Activated CD4-positive, alpha-beta T cell treated with anti-CD3 and anti-CD28 coated beads for 1 hour (primary cell): Measurements from ENCODE around the gene OPN1MW3.
"Not testable (repeated sequence)": the region's sequence is repeated elsewhere in the genome, so short reads cannot be mapped to it uniquely, and the experiment has no call there.

ENCODE experiments used
- DNase-seq: peaks from one replicate; pipeline ENCODE4 v3.0.0-alpha.2; 2020

The OPN1MW3 gene

DNA sequence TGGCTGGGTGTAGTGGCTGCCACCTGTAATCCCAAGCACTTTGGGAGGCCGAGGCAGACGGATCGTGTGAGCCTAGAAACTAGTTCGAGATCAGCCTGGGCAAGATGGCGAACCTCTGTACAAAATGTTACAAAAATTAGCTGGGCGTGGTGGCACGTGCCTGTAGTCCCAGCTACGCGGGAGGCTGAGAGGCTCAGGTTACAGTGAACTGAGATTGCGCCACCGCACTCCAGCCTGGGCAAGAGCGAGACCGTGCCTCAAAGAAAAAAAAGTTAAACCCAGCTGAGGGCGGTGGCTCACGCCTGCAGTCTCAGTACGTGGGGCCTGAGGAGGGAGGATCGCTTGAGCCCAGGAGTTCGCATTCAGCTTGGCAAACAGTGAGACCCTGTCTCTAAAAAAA, 39.3 kb downstream of the OPN1MW3 start:
- no peak for DNase-seq

DNA sequence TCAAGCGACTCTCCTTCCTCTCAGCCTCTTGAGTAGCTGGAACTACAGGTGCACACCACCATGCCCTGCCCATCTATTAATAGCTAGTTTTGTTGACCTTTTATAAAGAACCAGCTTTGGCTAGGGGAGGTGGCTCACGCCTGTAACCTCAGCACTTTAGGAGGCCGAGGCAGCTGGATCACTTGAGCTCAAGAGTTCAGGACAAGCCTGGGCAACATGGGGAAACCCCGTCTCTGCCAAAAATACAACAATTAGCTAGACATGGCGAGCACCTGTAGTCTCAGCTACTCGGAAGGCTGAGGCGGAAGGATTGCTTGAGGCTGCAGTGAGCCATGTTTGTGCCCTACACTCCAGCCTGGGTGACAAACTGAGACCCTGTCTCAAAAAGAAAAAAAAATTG, 40.9 kb downstream of the OPN1MW3 start:
- DNase-seq: no peak

DNA sequence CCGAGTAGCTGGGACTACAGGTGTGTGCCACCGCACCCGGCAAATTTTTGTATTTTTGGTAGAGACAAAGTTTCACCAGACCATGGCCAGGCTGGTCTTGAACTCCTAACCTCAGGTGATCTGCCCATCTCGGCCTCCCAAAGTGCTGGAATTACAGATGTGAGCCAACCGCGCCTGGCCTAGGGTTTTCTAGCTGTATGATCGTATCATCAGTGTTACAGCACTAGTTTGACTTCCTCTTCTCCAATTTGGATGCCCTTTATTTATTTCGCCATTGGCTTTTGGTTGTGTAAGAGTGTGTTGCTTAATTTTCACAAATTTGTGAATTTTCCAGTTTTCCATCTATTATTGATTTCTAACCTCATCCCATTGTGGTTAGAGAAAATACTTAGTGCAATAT, 43.4 kb downstream of the OPN1MW3 start:
- no peak for DNase-seq

DNA sequence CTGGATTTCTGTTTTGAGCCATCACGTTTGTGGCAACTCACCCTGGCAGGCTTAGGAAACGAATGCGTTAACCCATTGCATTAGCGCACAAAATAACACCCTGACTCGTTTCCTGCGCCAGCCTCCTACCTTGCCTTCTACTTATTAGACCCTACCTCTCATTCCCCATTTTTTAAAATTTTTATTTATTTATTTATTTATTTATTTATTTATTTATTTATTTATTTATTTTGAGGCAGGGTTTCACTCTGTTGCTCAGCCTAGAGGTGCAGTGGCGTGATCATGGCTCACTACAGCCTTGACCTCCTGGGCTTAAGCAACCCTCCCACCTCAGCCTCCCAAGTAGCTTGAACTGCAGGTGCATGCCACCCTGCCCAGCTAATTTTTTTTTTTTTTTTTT, 45.6 kb downstream of the OPN1MW3 start:
- DNase-seq: not testable (repeated sequence)

DNA sequence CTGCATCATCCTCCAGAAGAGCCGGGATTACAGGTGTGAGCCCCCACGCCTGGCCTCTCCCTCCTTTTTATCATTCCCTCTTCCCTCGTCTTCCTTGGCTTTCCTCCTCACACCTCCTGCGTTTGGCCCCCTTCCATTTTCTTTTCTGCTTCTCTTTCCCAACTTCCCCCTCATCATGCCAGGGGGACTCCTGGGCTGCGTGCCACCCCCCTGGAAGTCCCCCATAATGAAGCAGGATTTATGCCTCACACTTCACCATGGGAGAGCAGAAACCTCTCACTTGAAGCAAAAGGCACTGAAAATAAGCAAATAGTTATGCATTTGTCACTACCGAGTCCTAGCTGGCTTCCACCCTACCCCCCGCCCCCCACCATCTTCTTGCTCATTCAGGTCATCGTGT, 46.1 kb downstream of the OPN1MW3 start:
- no peak for DNase-seq

DNA sequence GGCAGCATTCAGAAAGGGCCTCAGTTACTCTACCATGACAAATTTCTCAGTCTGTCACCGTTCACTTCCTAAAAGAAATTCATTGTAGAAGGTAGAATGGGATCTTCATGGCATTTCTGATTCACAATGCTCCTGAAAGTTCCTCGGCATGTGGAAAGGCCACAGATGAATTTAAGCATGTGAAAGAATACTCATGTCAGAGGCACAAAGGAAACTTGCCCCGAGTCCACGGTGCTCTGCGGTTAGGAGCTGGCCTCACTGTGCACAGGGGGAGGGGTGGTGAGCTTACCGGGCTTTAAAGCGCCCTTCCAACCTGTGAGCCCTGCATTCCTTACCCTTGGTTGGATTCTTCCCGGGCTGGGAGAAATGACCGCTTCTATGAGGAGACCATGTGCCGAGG, 47.5 kb downstream of the OPN1MW3 start:
- no peak for DNase-seq

DNA sequence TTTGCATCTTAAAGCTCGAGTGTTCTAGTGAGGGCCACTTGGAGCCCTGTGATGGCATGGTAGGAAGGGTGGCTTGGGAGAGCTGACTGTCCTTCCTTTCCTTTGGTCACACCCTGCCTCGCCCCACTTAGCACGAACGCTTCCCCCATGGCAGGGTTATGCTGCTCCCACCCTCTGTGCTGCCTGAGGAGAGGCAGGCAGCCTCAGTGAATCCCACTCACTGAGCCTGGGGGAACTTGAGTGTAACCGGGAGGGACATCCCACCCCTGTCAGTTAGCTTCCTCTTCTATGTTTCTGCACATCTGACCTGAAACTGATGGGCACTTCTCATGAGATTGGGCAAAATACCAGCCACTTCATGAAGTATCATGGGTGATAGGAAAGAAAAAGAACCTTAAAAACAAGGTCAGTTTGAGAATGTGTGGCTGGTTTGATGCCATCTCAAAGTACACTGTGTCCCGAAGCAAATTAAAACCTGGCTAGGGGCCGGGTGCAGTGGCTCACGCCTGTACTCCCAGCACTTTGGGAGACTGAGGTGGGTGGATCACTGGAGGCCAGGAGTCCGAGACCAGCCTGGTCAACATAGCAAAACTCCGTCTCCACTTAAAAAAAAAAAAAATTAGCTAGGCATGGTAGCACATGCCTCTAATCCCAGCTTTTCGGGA, 48.3 kb downstream of the OPN1MW3 start:
- no peak for DNase-seq

DNA sequence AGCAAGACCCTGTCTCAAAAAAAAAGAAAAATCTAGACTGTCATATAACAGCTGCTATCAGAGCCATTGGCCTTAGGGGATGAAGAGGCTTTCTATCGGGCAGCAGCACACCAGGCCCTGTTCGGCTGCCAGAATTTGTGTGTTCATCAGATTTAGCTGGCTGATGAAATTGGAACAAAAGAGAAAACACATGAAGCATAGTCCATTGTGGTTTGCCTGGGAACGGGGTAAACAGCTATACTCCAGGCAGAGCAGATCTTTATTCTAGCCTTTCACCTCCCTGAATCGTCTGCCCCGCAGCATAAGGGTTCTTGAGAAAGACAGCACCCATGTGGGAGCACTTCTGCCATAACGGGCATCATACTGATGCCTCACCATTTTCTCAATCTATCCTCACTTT, 49.8 kb downstream of the OPN1MW3 start:
- DNase-seq: no peak

DNA sequence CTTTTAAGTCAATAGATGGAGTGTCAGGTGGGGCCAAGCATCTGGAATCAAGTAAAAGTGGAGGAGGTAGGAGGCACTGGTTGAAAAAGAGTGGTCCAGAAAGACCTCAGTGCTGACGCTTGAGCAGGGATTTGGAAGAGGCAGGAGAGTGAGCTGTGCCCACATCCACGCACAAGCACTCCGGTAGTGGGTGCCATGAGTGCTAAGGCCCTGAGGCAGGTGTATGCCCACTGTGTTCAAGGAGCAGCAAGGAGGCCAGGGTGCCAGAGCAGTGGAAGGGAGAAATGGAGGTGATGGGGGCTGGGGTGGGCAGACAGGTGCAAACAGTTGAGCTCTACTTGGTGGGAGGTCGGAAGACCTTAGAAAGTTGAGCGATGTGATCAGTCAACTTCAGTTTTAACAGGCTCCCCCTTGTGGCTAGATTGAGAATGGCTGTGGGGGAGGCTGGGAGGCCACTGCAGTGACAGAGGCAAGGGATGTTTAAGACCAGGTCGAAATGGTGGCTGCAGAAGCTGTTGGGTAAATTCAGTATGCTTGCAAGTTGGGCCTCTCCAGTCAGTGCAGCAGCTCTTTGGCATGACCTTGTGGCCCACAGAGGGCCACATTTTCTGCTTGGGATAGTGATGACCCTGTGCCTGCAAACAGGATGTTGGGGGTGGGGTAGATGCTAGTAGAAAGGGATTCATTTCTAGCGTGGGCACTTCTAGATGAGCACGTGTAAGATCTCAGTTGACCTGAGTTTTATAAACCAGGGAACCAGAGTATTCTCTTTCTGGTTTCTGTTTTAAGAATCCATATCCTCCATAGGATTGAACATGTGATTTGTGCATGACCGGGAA, 50.9 kb downstream of the OPN1MW3 start:
- peak; percentile 58 for DNase-seq

DNA sequence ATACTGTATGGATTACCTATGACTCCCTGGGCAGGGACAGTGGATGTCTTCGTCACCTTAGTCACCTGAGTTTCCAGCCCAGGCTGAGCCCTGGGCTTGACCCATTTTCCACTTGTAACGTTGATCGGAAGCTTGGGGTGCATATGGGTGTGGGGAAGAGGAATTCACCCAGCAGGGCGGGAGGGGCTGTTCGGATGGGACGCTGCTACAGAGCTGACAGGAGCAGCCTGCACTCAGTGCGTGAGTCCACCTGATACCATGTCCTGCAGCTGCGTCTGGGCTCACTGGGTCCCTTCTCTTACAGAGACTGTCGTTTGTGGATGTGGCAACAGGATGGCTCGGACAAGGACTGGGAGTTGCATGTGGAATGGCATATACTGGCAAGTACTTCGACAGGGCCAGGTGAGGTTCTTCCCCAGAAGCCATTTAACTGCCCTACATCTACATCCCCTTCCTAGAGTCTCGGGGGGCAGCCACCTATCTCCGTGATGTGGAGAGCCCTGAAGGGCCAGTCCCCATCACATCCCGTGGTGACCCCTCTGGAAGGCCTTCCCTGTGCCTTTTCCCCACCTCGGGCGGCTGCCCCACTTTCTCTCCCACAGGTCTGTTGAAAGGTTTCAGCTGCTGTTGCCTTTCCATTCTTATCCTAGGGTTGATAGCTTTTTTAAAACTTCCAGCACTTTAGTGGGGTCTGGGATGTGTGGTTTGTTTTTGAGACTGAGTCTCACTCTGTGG, 51.8 kb downstream of the OPN1MW3 start:
- no peak for DNase-seq

DNA sequence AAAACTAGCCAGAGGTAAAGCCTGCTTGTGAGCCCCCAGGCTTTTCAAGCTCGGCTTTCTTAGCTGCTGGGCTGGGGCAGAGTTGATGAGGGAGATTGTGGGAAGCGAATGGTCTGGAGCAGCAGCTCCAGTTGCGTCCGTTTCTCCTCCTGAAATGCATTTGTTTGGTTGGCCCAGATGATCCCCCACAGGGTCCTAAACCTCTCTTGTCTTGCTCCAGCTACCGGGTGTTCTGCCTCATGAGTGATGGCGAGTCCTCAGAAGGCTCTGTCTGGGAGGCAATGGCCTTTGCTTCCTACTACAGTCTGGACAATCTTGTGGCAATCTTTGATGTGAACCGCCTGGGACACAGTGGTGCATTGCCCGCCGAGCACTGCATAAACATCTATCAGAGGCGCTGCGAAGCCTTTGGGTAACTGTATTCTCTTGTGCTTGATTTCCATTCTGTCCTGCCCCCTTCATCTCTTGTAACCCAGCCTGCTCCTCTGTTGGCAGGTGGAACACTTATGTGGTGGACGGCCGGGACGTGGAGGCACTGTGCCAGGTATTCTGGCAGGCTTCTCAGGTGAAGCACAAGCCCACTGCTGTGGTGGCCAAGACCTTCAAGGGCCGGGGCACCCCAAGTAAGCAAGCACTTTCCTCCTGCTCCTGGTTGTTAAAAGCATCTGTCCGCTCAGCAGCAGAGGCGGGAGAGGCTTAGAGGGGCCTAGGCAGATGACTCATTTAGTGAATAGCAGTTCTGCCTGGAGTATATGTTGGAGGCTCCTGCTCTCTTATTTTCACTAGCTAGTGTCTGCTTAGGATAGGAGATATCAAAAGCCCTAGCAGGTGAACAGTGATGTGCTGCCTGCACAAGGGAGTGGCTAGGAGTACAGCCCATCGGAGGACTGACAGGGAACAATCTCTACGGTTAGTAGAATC, 53.5 kb downstream of the OPN1MW3 start:
- DNase-seq: no peak

DNA sequence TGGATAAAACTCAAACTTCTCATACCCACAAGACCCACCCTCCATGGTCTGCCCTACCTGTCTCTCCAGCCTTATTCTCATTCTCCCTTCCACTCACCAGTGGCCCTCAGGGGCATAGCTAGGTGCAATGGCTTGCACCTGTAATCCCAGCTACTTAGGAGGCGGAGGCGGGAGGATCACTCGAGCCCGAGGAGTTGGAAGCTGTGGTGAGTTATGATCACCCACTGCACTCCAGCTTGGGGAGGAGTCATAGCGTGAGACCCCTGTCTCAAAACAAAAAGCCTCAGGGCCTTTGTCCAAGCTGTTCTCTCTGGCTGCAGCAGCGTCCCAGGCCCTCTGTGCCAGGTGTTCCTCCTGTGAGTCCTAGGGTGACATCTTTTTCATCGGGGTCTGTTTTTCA, 54.7 kb downstream of the OPN1MW3 start:
- no peak for DNase-seq

DNA sequence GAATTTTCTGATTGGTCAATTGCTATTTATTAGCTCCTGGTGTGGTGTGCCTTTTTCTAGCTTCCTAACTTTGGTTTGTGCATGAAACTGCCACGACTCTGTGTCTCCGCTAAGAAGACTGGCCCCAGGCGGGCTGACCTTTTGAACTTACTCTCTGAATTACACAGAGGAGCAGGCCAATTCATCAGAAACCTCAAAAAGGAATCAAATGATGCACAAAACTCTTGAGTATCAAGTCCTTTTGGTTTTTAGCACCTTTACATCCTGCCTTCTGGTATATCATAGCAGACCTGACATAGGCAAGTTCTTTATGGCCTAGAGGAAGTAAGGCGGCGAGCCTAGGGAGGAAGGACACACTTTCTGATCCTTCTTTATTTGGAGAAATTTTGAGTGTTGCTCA, 55.8 kb downstream of the OPN1MW3 start:
- no peak for DNase-seq

DNA sequence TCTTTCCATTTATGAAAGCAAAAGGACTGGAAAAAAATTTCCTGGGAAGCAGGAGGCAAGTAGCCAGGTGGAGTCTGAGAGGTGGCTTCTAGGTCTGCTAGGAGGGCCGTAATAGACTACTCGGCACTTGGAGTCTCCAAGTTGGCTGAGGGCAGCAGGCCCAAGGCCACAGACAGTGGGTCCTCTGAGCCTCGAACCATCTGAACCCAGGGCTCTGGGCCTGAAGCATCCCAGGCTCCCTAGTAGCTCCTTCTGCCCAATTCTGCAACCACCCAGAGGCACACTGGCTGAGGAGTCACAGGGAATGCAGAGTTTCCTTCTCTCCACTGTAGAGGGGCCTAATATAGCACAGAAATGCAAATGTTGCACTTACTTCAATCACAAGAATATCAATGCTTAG, 58.0 kb downstream of the OPN1MW3 start:
- DNase-seq: no peak

DNA sequence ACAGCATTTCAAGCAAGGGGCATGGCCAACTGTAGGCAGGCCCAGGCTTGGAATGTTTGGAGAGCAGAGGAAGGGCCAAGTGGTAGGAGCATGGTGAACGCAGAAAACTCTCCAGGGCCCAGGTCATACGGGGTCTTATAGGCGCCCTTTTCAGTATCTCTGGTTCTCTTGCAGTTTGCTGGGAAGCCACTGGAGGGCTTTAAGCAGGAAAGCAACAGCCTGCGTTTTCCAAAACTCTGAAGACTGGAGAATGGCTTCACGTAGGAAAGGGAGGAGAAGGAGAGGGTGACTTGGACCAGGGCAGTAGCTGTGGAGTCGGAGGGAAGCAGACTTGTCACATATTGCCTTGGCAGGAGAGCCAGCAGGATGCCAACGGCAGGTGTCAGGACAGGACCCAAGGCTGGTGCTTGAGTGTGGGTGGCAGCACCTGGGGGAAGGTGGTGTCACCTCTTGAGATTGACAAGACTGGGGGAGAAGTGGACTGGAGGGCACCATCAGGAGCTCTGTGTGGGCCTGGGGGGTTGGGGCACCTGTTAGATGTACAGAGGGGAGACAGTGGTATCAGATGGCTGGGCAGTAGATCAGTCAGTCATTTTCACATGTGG, 60.1 kb downstream of the OPN1MW3 start:
- no peak for DNase-seq

DNA sequence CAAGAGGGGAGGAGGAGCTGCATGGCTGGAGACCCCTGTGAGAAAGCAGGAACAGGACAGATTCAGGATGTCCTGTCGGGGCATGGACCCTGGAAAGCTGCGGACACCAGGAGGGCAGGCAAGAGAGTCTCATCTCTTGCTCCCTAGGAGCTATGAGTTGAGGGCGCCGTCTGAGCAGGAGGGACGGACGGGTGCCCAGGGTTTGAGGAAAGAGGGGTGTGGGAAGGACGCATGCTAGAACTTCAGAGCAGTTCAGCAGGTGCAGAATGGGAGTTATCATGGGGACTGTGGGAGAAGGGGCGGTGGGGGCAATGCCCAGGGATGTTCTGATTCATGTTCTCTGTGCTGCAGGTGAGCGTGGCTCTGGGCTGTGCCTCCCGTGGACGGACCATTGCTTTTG, 63.0 kb downstream of the OPN1MW3 start:
- no peak for DNase-seq
